Measurements from ENCODE around the gene ITGB2. TPM values are rescaled to one million over a fixed set of nuclear protein-coding genes. Genes with fewer than 3 reads are reported as not detected.

Gene ITGB2
- total RNA-seq, 6 donors from 2014 or later: 73.1 to 435 (median 149) TPM

DNA sequence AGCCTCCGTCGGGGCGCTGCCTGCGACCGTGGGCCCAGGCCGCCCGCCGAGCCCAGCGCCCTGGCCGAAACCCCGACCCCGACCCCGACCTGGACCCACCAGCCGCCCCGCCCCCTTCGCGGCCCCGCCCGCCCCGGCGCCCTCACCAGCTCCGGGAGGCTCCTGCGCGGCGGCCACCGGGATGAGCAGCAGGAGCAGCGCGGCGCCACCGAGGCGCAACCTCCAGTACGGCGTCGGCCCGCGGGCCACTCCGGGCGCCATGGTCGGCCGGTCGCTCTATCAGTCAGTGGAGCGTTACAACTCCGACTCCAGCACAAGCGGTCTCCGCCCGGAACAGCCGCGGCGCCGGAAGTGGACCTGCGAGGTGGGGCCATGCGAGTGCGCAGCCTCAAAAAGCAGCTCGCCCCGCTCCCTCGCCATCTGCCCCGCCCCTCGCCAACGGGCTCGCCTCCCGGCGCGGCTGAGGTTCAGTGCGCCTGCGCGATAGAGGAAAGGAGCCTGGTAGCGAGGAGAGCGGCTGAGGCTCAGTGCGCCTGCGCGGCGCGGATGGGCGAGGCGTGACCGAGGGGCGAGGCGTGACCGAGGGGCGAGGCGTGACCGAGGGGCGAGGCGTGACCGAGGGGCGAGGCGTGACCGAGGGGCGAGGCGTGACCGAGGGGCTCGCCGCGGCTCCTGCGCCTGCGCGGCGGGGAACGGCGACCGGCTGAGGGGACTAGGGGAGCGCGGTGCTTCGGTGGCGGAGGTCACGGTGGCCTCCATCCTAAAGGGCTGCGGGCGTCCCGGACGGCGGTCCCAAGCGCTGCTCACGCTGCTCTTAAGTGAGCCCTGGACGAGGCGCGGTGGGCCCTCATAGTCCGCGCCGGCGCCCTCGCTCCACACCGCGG lies 47.1 kb downstream of the ITGB2 start, which contains the start of gene PTTG1IP:
Gene PTTG1IP (minus strand): TSS at position 335 of the 884 bp plus-strand sequence. CDS start 74 bp downstream, at position 261.
- peak within 1 kb of the TSS; percentile 93 to 98 (median 98) for H3K27ac ChIP-seq
- peaks cover 41 to 72% (median 54%) of the 10 kb centered on the region in 4 donors for H3K4me1 ChIP-seq
- peak within 1 kb of the TSS; percentile 80 to 97 (median 90) for H3K4me3 ChIP-seq
- no peaks in the 10 kb centered on the region for H3K36me3 ChIP-seq
- peak; percentile 91 for ATAC-seq (ENCODE audit: low FRiP score in 2 of 2)
- no peaks in the 10 kb centered on the region for H3K27me3 ChIP-seq
- 0% methylated on average over 30 of the region's 123 CpGs; no CpG with 5 or more reads in 1 of the 2 donors for WGBS, 2 donors
- no peaks in the 10 kb centered on the region for H3K9me3 ChIP-seq
- DNase-seq: peak; percentile 99 to 100
- peak in 3 of 4 donors; percentile 56 to 90 (median 71) for TF ChIP-seq POLR2A (IDR thresholded peaks at IDR 0.05)
- peak in 1 of 4 donors; percentile 36 for TF ChIP-seq EP300 (IDR thresholded peaks at IDR 0.05)
- TF ChIP-seq, protein P1, sequence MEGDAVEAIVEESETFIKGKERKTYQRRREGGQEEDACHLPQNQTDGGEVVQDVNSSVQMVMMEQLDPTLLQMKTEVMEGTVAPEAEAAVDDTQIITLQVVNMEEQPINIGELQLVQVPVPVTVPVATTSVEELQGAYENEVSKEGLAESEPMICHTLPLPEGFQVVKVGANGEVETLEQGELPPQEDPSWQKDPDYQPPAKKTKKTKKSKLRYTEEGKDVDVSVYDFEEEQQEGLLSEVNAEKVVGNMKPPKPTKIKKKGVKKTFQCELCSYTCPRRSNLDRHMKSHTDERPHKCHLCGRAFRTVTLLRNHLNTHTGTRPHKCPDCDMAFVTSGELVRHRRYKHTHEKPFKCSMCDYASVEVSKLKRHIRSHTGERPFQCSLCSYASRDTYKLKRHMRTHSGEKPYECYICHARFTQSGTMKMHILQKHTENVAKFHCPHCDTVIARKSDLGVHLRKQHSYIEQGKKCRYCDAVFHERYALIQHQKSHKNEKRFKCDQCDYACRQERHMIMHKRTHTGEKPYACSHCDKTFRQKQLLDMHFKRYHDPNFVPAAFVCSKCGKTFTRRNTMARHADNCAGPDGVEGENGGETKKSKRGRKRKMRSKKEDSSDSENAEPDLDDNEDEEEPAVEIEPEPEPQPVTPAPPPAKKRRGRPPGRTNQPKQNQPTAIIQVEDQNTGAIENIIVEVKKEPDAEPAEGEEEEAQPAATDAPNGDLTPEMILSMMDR (IDR thresholded peaks at IDR 0.05): peak in 2 of 6 experiments; percentile 4 to 9
- TF ChIP-seq POLR2AphosphoS5 (IDR thresholded peaks at IDR 0.05): peak; percentile 83 to 93

DNA sequence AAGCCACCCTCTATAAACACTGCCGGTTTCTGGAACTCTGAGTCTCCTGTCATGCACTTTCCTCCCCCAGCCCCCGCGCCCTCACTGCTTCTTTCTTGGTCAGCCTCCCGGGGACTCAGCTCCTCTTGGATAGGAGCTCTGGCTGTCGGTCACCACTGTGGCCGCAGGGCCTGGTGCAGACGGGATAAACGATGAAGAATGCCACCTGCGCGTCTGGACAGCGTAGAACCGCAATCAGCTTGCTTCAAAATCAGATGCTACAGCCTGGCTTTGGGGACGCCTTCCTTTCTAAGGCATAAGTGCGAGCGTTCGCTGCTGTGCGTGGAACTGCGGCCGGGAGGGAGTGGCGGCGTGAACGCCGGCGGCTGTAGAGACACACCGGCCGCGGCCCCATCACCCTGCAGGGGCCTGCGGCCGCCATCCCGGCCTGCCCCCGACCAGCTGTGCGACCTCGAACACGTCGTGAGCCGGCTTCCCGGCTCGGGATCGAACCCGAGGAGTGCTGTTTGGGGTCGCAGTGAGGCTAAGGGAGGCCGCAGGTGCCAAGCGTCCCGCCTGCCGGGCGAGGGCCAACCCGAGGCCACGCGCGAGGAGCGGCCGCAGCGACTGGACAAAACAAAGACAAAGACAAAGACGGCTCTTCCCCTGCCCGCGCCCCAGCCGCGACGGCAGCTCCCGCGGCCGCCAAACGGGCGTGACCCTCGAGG lies 47.9 kb downstream of the ITGB2 start:
- H3K9me3 ChIP-seq: no peaks in the 10 kb centered on the region
- 0% methylated on average over 1 to 40 of the region's 65 CpGs for WGBS, 2 donors
- H3K4me1 ChIP-seq: peaks cover 49 to 72% (median 57%) of the 10 kb centered on the region in 4 donors
- peak overlapping the region; percentile 80 to 97 (median 90) for H3K4me3 ChIP-seq
- H3K27ac ChIP-seq: peak overlapping the region; percentile 93 to 98 (median 98)
- ATAC-seq (ENCODE audit: low FRiP score in 2 of 2): peak; percentile 0
- TF ChIP-seq EP300 (IDR thresholded peaks at IDR 0.05): no peak
- TF ChIP-seq POLR2AphosphoS5 (IDR thresholded peaks at IDR 0.05): peak in 1 of 2 donors; percentile 65
- TF ChIP-seq POLR2A (IDR thresholded peaks at IDR 0.05): peak in 1 of 4 donors; percentile 48
- DNase-seq: peak; percentile 45 to 65
- no peaks in the 10 kb centered on the region for H3K27me3 ChIP-seq
- H3K36me3 ChIP-seq: peaks cover 0 to 3% (median 0%) of the 10 kb centered on the region in 4 donors

DNA sequence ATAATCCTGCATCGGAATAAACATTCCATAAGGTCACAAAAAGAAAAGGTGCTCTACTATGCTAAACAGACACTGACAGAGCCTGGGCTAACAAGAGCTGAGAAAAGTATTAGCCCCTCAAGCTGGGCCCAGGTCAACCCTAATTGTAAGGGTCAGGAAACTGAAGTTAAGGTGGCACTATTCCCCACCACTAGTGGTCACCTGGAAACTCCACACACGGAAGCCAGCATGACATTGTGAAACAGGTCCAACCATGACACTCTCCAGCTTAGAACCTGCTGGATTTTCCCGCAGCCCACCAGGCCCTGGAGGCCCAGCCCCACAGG lies 48.4 kb downstream of the ITGB2 start:
- peak in 1 of 2 donors; percentile 6 for ATAC-seq (ENCODE audit: low FRiP score in 2 of 2)
- Histone ChIP-seq H3K36me3 (peaks cover 0 to 5% (median 0%) of the 10 kb centered on the region in 4 donors), H3K27ac (peak overlapping the region; percentile 93 to 98 (median 98)), H3K4me1 (peaks cover 54 to 76% (median 61%) of the 10 kb centered on the region in 4 donors), H3K27me3 (no peaks in the 10 kb centered on the region), H3K9me3 (no peaks in the 10 kb centered on the region), H3K4me3 (peak overlapping the region; percentile 80 to 97 (median 90))
- DNase-seq: no peak
- 7 to 15% methylated on average over 3 of the region's 3 CpGs for WGBS, 2 donors
- TF ChIP-seq EP300 (IDR thresholded peaks at IDR 0.05) (no peak), POLR2AphosphoS5 (IDR thresholded peaks at IDR 0.05) (no peak), POLR2A (IDR thresholded peaks at IDR 0.05) (peak in 1 of 4 donors; percentile 53)
- TF ChIP-seq, protein P1 (IDR thresholded peaks at IDR 0.05): peak in 2 of 6 experiments; percentile 25 to 41

DNA sequence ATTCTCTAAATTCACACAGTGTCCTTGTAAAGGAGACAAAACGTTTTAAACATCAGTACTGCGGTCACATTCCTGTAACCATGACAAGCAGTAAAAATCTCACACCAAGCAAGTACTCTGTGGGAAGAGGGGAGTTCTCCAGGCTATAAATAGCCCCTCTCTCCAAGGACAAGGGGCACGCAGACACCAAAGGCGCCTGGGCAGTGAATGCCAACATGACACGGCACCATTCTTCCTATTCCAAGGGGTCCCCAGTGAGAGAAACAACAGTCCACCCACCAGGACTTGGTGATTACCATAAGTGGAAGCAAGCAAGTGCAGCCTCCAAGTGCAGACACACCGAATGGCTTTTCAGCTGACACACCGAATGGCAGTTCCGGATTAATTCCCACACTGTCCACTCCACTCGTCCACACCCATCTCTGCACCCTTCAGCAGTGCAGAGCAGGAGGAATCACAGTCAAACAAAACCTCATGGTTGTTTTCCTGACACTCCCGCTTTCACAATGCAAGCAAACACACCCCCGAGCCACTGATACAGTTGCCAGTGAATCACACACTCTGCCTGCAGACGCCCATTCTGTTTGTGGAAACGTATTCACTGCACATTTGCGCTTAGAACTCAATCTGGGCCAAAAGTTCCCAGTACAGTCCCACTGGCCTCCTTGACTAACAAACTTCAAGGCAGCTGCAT lies 49.0 kb downstream of the ITGB2 start:
- H3K4me1 ChIP-seq: peaks cover 60 to 81% (median 66%) of the 10 kb centered on the region in 4 donors
- H3K27ac ChIP-seq: peak overlapping the region; percentile 93 to 98 (median 98)
- H3K36me3 ChIP-seq: peaks cover 0 to 11% (median 2%) of the 10 kb centered on the region in 4 donors
- H3K9me3 ChIP-seq: no peaks in the 10 kb centered on the region
- 13 to 31% methylated on average over 14 of the region's 14 CpGs for WGBS, 2 donors
- peak in 1 of 4 donors; percentile 31 for TF ChIP-seq POLR2A (IDR thresholded peaks at IDR 0.05)
- TF ChIP-seq, protein P1 (IDR thresholded peaks at IDR 0.05): peak in 1 of 6 experiments; percentile 3
- TF ChIP-seq EP300 (IDR thresholded peaks at IDR 0.05): peak in 1 of 4 donors; percentile 53
- peak; percentile 71 to 76 for TF ChIP-seq POLR2AphosphoS5 (IDR thresholded peaks at IDR 0.05)
- ATAC-seq (ENCODE audit: low FRiP score in 2 of 2) (peak; percentile 33 to 56), DNase-seq (peak in 1 of 2 donors; percentile 73)
- H3K27me3 ChIP-seq: no peaks in the 10 kb centered on the region
- peak overlapping the region; percentile 80 to 97 (median 90) for H3K4me3 ChIP-seq
